NK-92 (cell line): ENCODE measurements around the gene MAOB.

Experiments
- DNase-seq: peaks from one replicate; lab custom pipeline; 2025; ENCODE audit not compliant: unreplicated experiment; lab: John Stamatoyannopoulos, UW

The MAOB gene

GRCh38 chrX:43718081-43718480 lies 164.2 kb downstream of the MAOB start:
- no peak for DNase-seq

GRCh38 chrX:43717161-43717560 lies 165.1 kb downstream of the MAOB start:
- DNase-seq: no peak

GRCh38 chrX:43716696-43717095 lies 165.6 kb downstream of the MAOB start:
- DNase-seq: no peak
